ENCODE data around the gene TMEM94.
A peak's percentile ranks its signal among the peaks of the same experiment; 100 is the strongest.

TMEM94 gene

GRCh38 chr17:75456417-75457046 lies at the start of gene TMEM94:
TSS of gene TMEM94 (plus strand) at chr17:75456635. CDS start at chr17:75471906, 15,271 bp downstream.
- peak within 1 kb of the TSS; percentile 93 for H3K4me3 Mint-ChIP-seq
- DNase-seq (ENCODE audit: low spot score in 2 of 2) (peak; percentile 77 to 89), ATAC-seq (ENCODE audit: low read depth) (peak; percentile 98)
- no peaks in the 10 kb centered on the region for H3K36me3 Mint-ChIP-seq
- H3K4me1 Mint-ChIP-seq: peaks cover 28% of the 10 kb centered on the region
- H3K9me3 Mint-ChIP-seq: no peaks in the 10 kb centered on the region
- no peaks in the 10 kb centered on the region for H3K27me3 Mint-ChIP-seq
- H3K27ac Mint-ChIP-seq: peak within 1 kb of the TSS; percentile 77

GRCh38 chr17:75407655-75408352 lies 48.6 kb upstream of the TMEM94 start:
- Mint-ChIP-seq H3K9me3 (no peaks in the 10 kb centered on the region), H3K4me1 (peaks cover 27% of the 10 kb centered on the region), H3K36me3 (peaks cover 2% of the 10 kb centered on the region), H3K4me3 (no peak overlapping the region), H3K27ac (no peak overlapping the region), H3K27me3 (no peaks in the 10 kb centered on the region)
- DNase-seq (ENCODE audit: low spot score in 2 of 2) (no peak), ATAC-seq (ENCODE audit: low read depth) (no peak)

- H3K27ac Mint-ChIP-seq: no peak overlapping the region
- no peaks in the 10 kb centered on the region for H3K9me3 Mint-ChIP-seq
These were observed 46.3 kb upstream of the TMEM94 start for GRCh38 chr17:75410141-75410540.

GRCh38 chr17:75411328-75412067 lies 44.9 kb upstream of the TMEM94 start:
- Mint-ChIP-seq H3K4me3 (no peak overlapping the region), H3K27ac (no peak overlapping the region), H3K36me3 (peaks cover 2% of the 10 kb centered on the region), H3K9me3 (no peaks in the 10 kb centered on the region), H3K4me1 (peaks cover 23% of the 10 kb centered on the region), H3K27me3 (no peaks in the 10 kb centered on the region)
- DNase-seq (ENCODE audit: low spot score in 2 of 2) (no peak), ATAC-seq (ENCODE audit: low read depth) (no peak)

More at GRCh38 chr17:75410141-75410540, 46.3 kb upstream of the TMEM94 start:
- DNase-seq (ENCODE audit: low spot score in 2 of 2) (no peak), ATAC-seq (ENCODE audit: low read depth) (no peak)
- H3K4me1 Mint-ChIP-seq: peaks cover 31% of the 10 kb centered on the region
- H3K27me3 Mint-ChIP-seq: no peaks in the 10 kb centered on the region
- H3K4me3 Mint-ChIP-seq: no peak overlapping the region
- H3K36me3 Mint-ChIP-seq: peaks cover 3% of the 10 kb centered on the region

- peaks cover 2% of the 10 kb centered on the region for H3K36me3 Mint-ChIP-seq
- DNase-seq (ENCODE audit: low spot score in 2 of 2) (peak; percentile 76 to 78), ATAC-seq (ENCODE audit: low read depth) (peak; percentile 92)
- H3K27ac Mint-ChIP-seq: peak overlapping the region; percentile 11
- no peaks in the 10 kb centered on the region for H3K27me3 Mint-ChIP-seq
- peaks cover 20% of the 10 kb centered on the region for H3K4me1 Mint-ChIP-seq
- peak overlapping the region; percentile 61 for H3K4me3 Mint-ChIP-seq
- no peaks in the 10 kb centered on the region for H3K9me3 Mint-ChIP-seq
These were observed 43.7 kb upstream of the TMEM94 start for GRCh38 chr17:75412455-75413317.

GRCh38 chr17:75414488-75414887 lies 41.9 kb upstream of the TMEM94 start:
- no peak for ATAC-seq (ENCODE audit: low read depth)
- peaks cover 20% of the 10 kb centered on the region for H3K4me1 Mint-ChIP-seq
- H3K9me3 Mint-ChIP-seq: no peaks in the 10 kb centered on the region
- H3K27me3 Mint-ChIP-seq: no peaks in the 10 kb centered on the region
- H3K4me3 Mint-ChIP-seq: no peak overlapping the region
- DNase-seq (ENCODE audit: low spot score in 2 of 2): no peak
- peaks cover 2% of the 10 kb centered on the region for H3K36me3 Mint-ChIP-seq
- H3K27ac Mint-ChIP-seq: no peak overlapping the region

GRCh38 chr17:75416006-75416405 lies 40.4 kb upstream of the TMEM94 start:
- ATAC-seq (ENCODE audit: low read depth) (no peak), DNase-seq (ENCODE audit: low spot score in 2 of 2) (no peak)
- no peak overlapping the region for H3K4me3 Mint-ChIP-seq
- H3K36me3 Mint-ChIP-seq: peaks cover 2% of the 10 kb centered on the region
- peaks cover 18% of the 10 kb centered on the region for H3K4me1 Mint-ChIP-seq
- H3K27ac Mint-ChIP-seq: no peak overlapping the region
- H3K9me3 Mint-ChIP-seq: no peaks in the 10 kb centered on the region
- peaks cover 2% of the 10 kb centered on the region for H3K27me3 Mint-ChIP-seq

GRCh38 chr17:75417054-75417580 lies 39.3 kb upstream of the TMEM94 start:
- DNase-seq (ENCODE audit: low spot score in 2 of 2) (no peak), ATAC-seq (ENCODE audit: low read depth) (no peak)
- Mint-ChIP-seq H3K27me3 (peaks cover 2% of the 10 kb centered on the region), H3K4me3 (no peak overlapping the region), H3K4me1 (peaks cover 14% of the 10 kb centered on the region), H3K36me3 (peaks cover 2% of the 10 kb centered on the region), H3K9me3 (no peaks in the 10 kb centered on the region), H3K27ac (no peak overlapping the region)

- no peak for ATAC-seq (ENCODE audit: low read depth)
- no peak overlapping the region for H3K4me3 Mint-ChIP-seq
- no peak overlapping the region for H3K27ac Mint-ChIP-seq
- peaks cover 2% of the 10 kb centered on the region for H3K4me1 Mint-ChIP-seq
- peaks cover 2% of the 10 kb centered on the region for H3K36me3 Mint-ChIP-seq
- H3K9me3 Mint-ChIP-seq: no peaks in the 10 kb centered on the region
- DNase-seq (ENCODE audit: low spot score in 2 of 2): no peak
- peaks cover 2% of the 10 kb centered on the region for H3K27me3 Mint-ChIP-seq
These were observed 37.9 kb upstream of the TMEM94 start for GRCh38 chr17:75418531-75418930.

GRCh38 chr17:75428543-75429469 lies 27.6 kb upstream of the TMEM94 start:
- H3K9me3 Mint-ChIP-seq: no peaks in the 10 kb centered on the region
- H3K27me3 Mint-ChIP-seq: peaks cover 11% of the 10 kb centered on the region
- H3K4me3 Mint-ChIP-seq: no peak overlapping the region
- no peak overlapping the region for H3K27ac Mint-ChIP-seq
- no peak for DNase-seq (ENCODE audit: low spot score in 2 of 2)
- peaks cover 3% of the 10 kb centered on the region for H3K4me1 Mint-ChIP-seq
- ATAC-seq (ENCODE audit: low read depth): no peak
- H3K36me3 Mint-ChIP-seq: no peaks in the 10 kb centered on the region

GRCh38 chr17:75430159-75430974 lies 26.1 kb upstream of the TMEM94 start:
- H3K4me3 Mint-ChIP-seq: no peak overlapping the region
- peaks cover 15% of the 10 kb centered on the region for H3K27me3 Mint-ChIP-seq
- ATAC-seq (ENCODE audit: low read depth) (no peak), DNase-seq (ENCODE audit: low spot score in 2 of 2) (no peak)
- H3K36me3 Mint-ChIP-seq: no peaks in the 10 kb centered on the region
- H3K9me3 Mint-ChIP-seq: no peaks in the 10 kb centered on the region
- peaks cover 3% of the 10 kb centered on the region for H3K4me1 Mint-ChIP-seq
- no peak overlapping the region for H3K27ac Mint-ChIP-seq

- ATAC-seq (ENCODE audit: low read depth) (no peak), DNase-seq (ENCODE audit: low spot score in 2 of 2) (no peak)
- H3K9me3 Mint-ChIP-seq: no peaks in the 10 kb centered on the region
- H3K36me3 Mint-ChIP-seq: no peaks in the 10 kb centered on the region
- no peak overlapping the region for H3K4me3 Mint-ChIP-seq
- no peak overlapping the region for H3K27ac Mint-ChIP-seq
- H3K27me3 Mint-ChIP-seq: peaks cover 17% of the 10 kb centered on the region
- no peaks in the 10 kb centered on the region for H3K4me1 Mint-ChIP-seq
These were observed 23.1 kb upstream of the TMEM94 start for GRCh38 chr17:75433218-75433783.
